K562 (cell line): ENCODE results near the gene CDH2.

ENCODE experiments used
- CBFB ChIP-seq: sonication (generic); formaldehyde crosslinking; IDR thresholded peaks from 2 replicates; pipeline ENCODE4 v1.4.0; 2020; ENCODE audit warnings: mild to moderate bottlenecking, missing genetic modification reagents
- CHD4 ChIP-seq: fragments of 200-600 bp; sonication (generic); IDR thresholded peaks from 3 replicates; pipeline ENCODE4 v1.6.1; 2012; ENCODE audit warnings: low read depth, mild to moderate bottlenecking, mixed read lengths, low read length, inconsistent platforms; ENCODE audit not compliant: insufficient read depth, insufficient replicate concordance, poor library complexity, severe bottlenecking
- CTCF ChIP-seq, 3 experiments: IDR thresholded peaks in 2 of 3; conservative IDR thresholded peaks in 1 of 3; 2 replicates each; pipeline ENCODE4 v1.5.1; 2011 to 2012; ENCODE audit warnings: low read length in 3 of 3, mild to moderate bottlenecking in 3 of 3, control low read depth in 2 of 3, improper control_type of control experiment in 1 of 3, inconsistent platforms in 1 of 3, low read depth in 1 of 3, mixed read lengths in 1 of 3, moderate library complexity in 1 of 3; ENCODE audit not compliant: insufficient read depth in 2 of 3
- GABPA ChIP-seq: fragments of 200-800 bp; sonication (Bioruptor generic); conservative IDR thresholded peaks from 2 replicates; pipeline ENCODE4 v1.6.1; 2016; ENCODE audit warnings: low read depth, missing genetic modification characterization, missing compliant biosample characterization
- HDAC2 ChIP-seq: fragments of 450-650 bp; IDR thresholded peaks from 2 replicates; pipeline ENCODE4 v1.6.1; 2016; ENCODE audit warnings: mild to moderate bottlenecking
- POLR2AphosphoS5 ChIP-seq: IDR thresholded peaks from 2 replicates; pipeline ENCODE4 v1.6.1; 2011; ENCODE audit warnings: mild to moderate bottlenecking, low read depth, low read length, moderate library complexity; ENCODE audit not compliant: control insufficient read depth, insufficient read depth
- RBM22 ChIP-seq: fragments of 200-400 bp; formaldehyde crosslinking; IDR thresholded peaks from 2 replicates; pipeline ENCODE4 v1.6.1; 2018; ENCODE audit warnings: low read length, low read depth; ENCODE audit not compliant: poor library complexity, severe bottlenecking
- RERE ChIP-seq: sonication (generic); formaldehyde crosslinking; IDR thresholded peaks from 2 replicates; pipeline ENCODE4 v1.8.0; 2023; ENCODE audit warnings: missing genetic modification reagents, mild to moderate bottlenecking, borderline replicate concordance
- SMC3 ChIP-seq: conservative IDR thresholded peaks from 2 replicates; pipeline ENCODE4 v1.6.1; 2011; ENCODE audit warnings: low read depth, low read length, improper control_type of control experiment; ENCODE audit not compliant: insufficient read depth
- ZNF318 ChIP-seq, 2 experiments: fragments of 450-650 bp; IDR thresholded peaks; 2 replicates each; pipeline ENCODE4 v1.6.1; 2016; ENCODE audit warnings: mild to moderate bottlenecking in 2 of 2, borderline replicate concordance in 1 of 2, low read depth in 1 of 2, moderate library complexity in 1 of 2

- TF ChIP-seq RBM22 (no peak), POLR2AphosphoS5 (no peak), RERE (CRISPR knock-in tag) (no peak), GABPA (tag) (no peak), CTCF (IDR thresholded peaks at IDR 0.05 in 2 of 3, conservative IDR thresholded peaks at IDR 0.05 in 1 of 3; ENCODE audit: insufficient read depth in 2 of 3, low read depth in 1 of 3, low read length in 3 of 3) (no peak), CBFB (no peak), CHD4 (no peak), SMC3 (no peak), HDAC2 (no peak), ZNF318 (IDR thresholded peaks at IDR 0.05; ENCODE audit: borderline replicate concordance in 1 of 2, low read depth in 1 of 2) (no peak)
Measured at GRCh38 chr18:28039691-28040090, 137.2 kb downstream of the CDH2 start.
